Small intestine (tissue), 7 donors: ENCODE measurements around the gene ALDH1L1. TPM values are rescaled to one million over a fixed set of nuclear protein-coding genes. Genes with fewer than 3 reads are reported as not detected.
A peak's percentile ranks its signal among the peaks of the same experiment; 100 is the strongest.
"Not testable (repeated sequence)": the region's sequence is repeated elsewhere in the genome, so short reads cannot be mapped to it uniquely, and the experiment has no call there.

Experiments used
- DNase-seq, 2 donors: peaks; one replicate each; pipeline versions ENCODE4 v3.0.0 to v3.0.0-alpha.2; 2013
- FAIRE-seq: peaks from 2 replicates; lab custom pipeline; 2012; peaks lifted over from hg19 to GRCh38; lab: Jason Lieb, UNC
- H3K27ac ChIP-seq, 3 donors: one replicate each; pipeline ENCODE4 v1.5.1; 2013; ENCODE audit warnings: low read length in 2 of 3, mild to moderate bottlenecking in 2 of 3, control low read depth in 1 of 3, inconsistent platforms in 1 of 3, low read depth in 1 of 3, moderate library complexity in 1 of 3
- H3K27me3 ChIP-seq, 3 donors: one replicate each; pipeline ENCODE4 v1.6.1; 2013; ENCODE audit warnings: low read length in 3 of 3, inconsistent platforms in 1 of 3; ENCODE audit not compliant: control insufficient read depth in 3 of 3, insufficient read depth in 3 of 3
- H3K36me3 ChIP-seq, 3 donors: one replicate each; pipeline ENCODE4 v1.6.1; 2013; ENCODE audit warnings: low read length in 3 of 3, inconsistent platforms in 1 of 3, low read depth in 1 of 3, mild to moderate bottlenecking in 1 of 3, moderate library complexity in 1 of 3; ENCODE audit not compliant: control insufficient read depth in 3 of 3, insufficient read depth in 2 of 3
- H3K4me1 ChIP-seq, 3 donors: one replicate each; pipeline ENCODE4 v1.6.1; 2013; ENCODE audit warnings: low read length in 2 of 3, inconsistent platforms in 1 of 3, low read depth in 1 of 3, mild to moderate bottlenecking in 1 of 3, moderate library complexity in 1 of 3; ENCODE audit not compliant: control insufficient read depth in 3 of 3, insufficient read depth in 2 of 3
- H3K4me3 ChIP-seq, 3 donors: one replicate each; pipeline ENCODE4 v1.5.1; 2013; ENCODE audit warnings: low read length in 3 of 3, control low read depth in 1 of 3, inconsistent platforms in 1 of 3, low read depth in 1 of 3, mild to moderate bottlenecking in 1 of 3, moderate library complexity in 1 of 3
- H3K9me3 ChIP-seq, 2 donors: one replicate each; pipeline ENCODE4 v1.6.1; 2013; ENCODE audit warnings: low read depth in 1 of 2, low read length in 1 of 2; ENCODE audit not compliant: control insufficient read depth in 2 of 2, insufficient read depth in 1 of 2
- WGBS, 3 donors: extraction: QIAGEN DNeasy Blood & Tissue Kit; methylation state at CpG; one replicate each; pipeline ENCODE4 v1.1.7; 2013; 5-methylcytosine and 5-hydroxymethylcytosine counted together
- polyA plus RNA-seq, 4 donors: library from polyadenylated mRNA; stranded (reverse) in 3 of 4; unstranded in 1 of 4; fragments of 200-250 nt in 3 of 4; fragments of 120-200 nt in 1 of 4; gene quantifications; one replicate each; pipeline versions ENCODE4 v1.2.1 to v1.2.3, GENCODE V29; 2013
- donor health status: healthy with polysubstance abuse.
- donor health status: control.
- donor health status: control.
- donor health status: Bipolar disorder and iron deficiency.
- donor health status: healthy.

Gene ALDH1L1
- polyA plus RNA-seq, 4 donors, result 0.27 to 58.7 (median 2.5) TPM

GRCh38 chr3:126096274-126096673, 84.1 kb downstream of the ALDH1L1 start:
- not testable (repeated sequence) for H3K36me3 ChIP-seq, H3K4me3 ChIP-seq, H3K4me1 ChIP-seq, H3K27me3 ChIP-seq, FAIRE-seq, DNase-seq, H3K27ac ChIP-seq
- WGBS, 3 donors, result 68 to 80% (median 75%) methylated on average over 6 of the region's 6 CpGs
- peaks cover 0 to 26% of the 10 kb centered on the region in 2 donors for H3K9me3 ChIP-seq

DNA sequence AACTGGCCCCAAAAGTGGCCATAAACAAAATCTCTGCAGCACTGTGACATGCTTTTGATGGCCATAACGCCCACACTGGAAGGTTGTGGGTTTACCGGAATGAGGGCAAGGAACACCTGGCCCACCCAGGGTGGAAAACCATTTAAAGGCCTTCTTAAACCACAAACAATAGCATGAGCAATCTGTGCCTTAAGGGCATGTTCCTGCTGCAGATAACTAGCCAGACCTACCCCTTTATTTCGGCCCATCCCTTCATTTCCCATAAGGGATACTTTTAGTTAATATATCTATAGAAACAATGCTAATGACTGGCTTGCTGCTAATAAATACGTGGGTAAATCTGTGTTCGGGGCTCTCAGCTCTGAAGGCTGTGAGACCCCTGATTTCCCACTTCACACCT, 88.3 kb downstream of the ALDH1L1 start:
- not testable (repeated sequence) for FAIRE-seq
- WGBS, 3 donors, result 91 to 95% (median 93%) methylated on average over 5 of the region's 5 CpGs
- peaks cover 0 to 22% of the 10 kb centered on the region in 2 donors for H3K9me3 ChIP-seq

GRCh38 chr3:126087552-126088175, 92.7 kb downstream of the ALDH1L1 start:
- no peak for DNase-seq
- H3K27me3 ChIP-seq, result no peaks in the 10 kb centered on the region
- WGBS, 3 donors, result 80 to 88% (median 81%) methylated on average over 1 of the region's 1 CpG
- no peak overlapping the region for H3K4me3 ChIP-seq
- H3K27ac ChIP-seq, result no peak overlapping the region
- H3K36me3 ChIP-seq, result no peaks in the 10 kb centered on the region
- H3K4me1 ChIP-seq, result peaks cover 0 to 4% (median 0%) of the 10 kb centered on the region in 3 donors
- H3K9me3 ChIP-seq, result peaks cover 0 to 10% of the 10 kb centered on the region in 2 donors
- FAIRE-seq, result peak; percentile 47

More for the DNA sequence above, 88.3 kb downstream of the ALDH1L1 start:
- not testable (repeated sequence) for DNase-seq, H3K4me1 ChIP-seq, H3K36me3 ChIP-seq, H3K27ac ChIP-seq, H3K27me3 ChIP-seq, H3K4me3 ChIP-seq

DNA sequence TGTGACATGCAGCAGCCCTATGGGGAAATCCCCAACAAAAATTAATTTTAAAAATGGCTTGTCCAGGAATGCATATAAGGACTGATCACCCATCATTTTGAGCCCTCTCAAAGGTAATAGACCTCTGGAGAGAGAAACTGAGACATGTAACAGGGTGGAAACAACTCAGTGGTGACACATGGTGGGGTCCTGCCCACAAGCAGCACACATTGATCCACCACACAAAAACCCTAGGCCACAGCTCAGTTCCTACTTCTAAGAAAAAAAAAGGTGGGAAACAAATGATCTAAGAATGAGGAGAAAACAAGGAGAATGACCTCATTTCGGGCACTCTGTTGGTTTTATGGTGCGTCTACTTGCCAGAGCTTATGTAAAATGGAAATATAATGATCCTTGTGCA, 94.5 kb downstream of the ALDH1L1 start:
- no peak overlapping the region for H3K4me3 ChIP-seq
- FAIRE-seq (no peak), DNase-seq (no peak)
- H3K27ac ChIP-seq, result no peak overlapping the region
- peaks cover 0 to 4% (median 3%) of the 10 kb centered on the region in 3 donors for H3K4me1 ChIP-seq
- H3K36me3 ChIP-seq, result no peaks in the 10 kb centered on the region
- H3K9me3 ChIP-seq, result peaks cover 0 to 3% of the 10 kb centered on the region in 2 donors
- H3K27me3 ChIP-seq, result no peaks in the 10 kb centered on the region
- WGBS, 3 donors, result 55 to 77% (median 71%) methylated on average over 2 of the region's 2 CpGs

DNA sequence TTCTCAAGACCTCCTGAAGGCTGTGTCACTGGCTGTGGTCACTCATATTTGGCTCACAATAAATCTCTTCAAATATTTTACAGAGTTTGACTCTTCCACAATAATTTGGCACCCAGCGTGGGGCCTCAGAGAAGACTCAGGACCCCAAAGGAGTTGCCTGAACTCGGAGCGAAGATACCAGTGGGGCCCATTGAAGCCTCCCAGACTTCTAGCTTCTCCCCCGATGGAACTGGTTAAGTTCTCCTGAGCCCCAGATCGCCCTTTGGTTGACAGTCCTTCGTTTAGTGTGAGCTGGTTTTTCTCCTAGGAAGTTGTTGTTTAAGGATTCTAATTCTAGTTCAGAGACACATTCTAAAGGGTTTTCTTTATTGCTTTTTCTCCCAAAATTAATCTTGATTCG, 95.1 kb downstream of the ALDH1L1 start:
- 96 to 98% (median 98%) methylated on average over 7 of the region's 7 CpGs for WGBS, 3 donors
- Histone ChIP-seq H3K27ac (no peak overlapping the region), H3K27me3 (no peaks in the 10 kb centered on the region), H3K9me3 (peaks cover 0 to 3% of the 10 kb centered on the region in 2 donors), H3K4me3 (no peak overlapping the region), H3K4me1 (peaks cover 0 to 4% (median 3%) of the 10 kb centered on the region in 3 donors), H3K36me3 (no peaks in the 10 kb centered on the region)
- no peak for FAIRE-seq
- no peak for DNase-seq

GRCh38 chr3:126084768-126085180, 95.6 kb downstream of the ALDH1L1 start:
- FAIRE-seq (no peak), DNase-seq (no peak)
- Histone ChIP-seq H3K27ac (no peak overlapping the region), H3K9me3 (peaks cover 0 to 3% of the 10 kb centered on the region in 2 donors), H3K36me3 (no peaks in the 10 kb centered on the region), H3K27me3 (no peaks in the 10 kb centered on the region), H3K4me1 (peaks cover 0 to 4% (median 3%) of the 10 kb centered on the region in 3 donors), H3K4me3 (peak overlapping the region in 2 of 3 donors; percentile 51 to 85)
- 46 to 58% (median 51%) methylated on average over 5 of the region's 5 CpGs for WGBS, 3 donors

DNA sequence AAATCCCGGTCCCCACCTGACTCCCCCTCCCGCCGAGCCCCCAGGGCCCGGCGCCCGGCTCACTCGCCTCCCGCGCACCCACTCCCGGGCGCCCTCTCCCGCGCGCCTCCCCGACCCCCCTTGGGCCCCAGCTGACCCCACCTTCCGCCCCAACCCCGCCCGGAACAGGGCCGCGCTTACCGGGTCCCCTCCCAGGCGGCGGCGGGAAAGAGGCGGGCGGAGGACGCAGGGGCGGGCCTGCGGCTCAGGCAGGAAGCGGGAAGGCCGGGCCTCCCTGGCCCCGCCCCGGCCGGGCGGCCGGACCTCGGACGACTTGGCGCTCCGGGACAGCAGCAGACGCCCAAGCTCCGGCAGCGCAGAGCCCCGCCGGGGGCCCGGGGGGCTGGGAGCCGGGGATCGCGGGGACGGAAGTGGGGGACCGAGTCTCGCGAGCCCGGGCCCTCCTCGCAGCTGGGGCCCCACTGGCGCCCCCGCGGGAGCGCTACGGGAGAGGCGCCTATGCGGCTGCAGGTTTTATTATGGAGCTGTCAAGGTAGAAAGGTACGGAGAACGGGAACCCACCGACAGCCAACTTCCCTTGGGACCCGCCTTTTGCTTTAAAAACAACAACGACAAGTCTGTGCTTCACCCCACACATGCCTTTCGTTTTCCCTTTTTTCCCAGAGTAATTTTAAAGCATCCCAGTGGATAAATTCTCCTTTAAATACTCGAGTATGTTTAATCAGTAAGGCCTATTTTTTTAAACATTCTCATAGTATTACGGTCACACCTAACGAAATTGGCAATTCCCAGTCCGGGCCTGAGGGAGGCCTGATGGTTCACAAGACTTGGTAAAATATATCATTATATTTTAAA, 96.2 kb downstream of the ALDH1L1 start, which contains the start of gene SLC41A3:
SLC41A3 (minus strand) TSS at position 212 of the 855 bp plus-strand sequence. CDS start 15,905 bp downstream, outside the sequence.
- no peaks in the 10 kb centered on the region for H3K36me3 ChIP-seq
- peaks cover 0 to 4% (median 3%) of the 10 kb centered on the region in 3 donors for H3K4me1 ChIP-seq
- DNase-seq (peak; percentile 86 to 95), FAIRE-seq (no peak)
- H3K27ac ChIP-seq, result peak within 1 kb of the TSS; percentile 79 to 88 (median 79)
- no peaks in the 10 kb centered on the region for H3K27me3 ChIP-seq
- peaks cover 0 to 3% of the 10 kb centered on the region in 2 donors for H3K9me3 ChIP-seq
- WGBS, 3 donors, result 0 to 1% (median 1%) methylated on average over 50 to 72 of the region's 72 CpGs
- peak within 1 kb of the TSS; percentile 78 to 89 (median 85) for H3K4me3 ChIP-seq

DNA sequence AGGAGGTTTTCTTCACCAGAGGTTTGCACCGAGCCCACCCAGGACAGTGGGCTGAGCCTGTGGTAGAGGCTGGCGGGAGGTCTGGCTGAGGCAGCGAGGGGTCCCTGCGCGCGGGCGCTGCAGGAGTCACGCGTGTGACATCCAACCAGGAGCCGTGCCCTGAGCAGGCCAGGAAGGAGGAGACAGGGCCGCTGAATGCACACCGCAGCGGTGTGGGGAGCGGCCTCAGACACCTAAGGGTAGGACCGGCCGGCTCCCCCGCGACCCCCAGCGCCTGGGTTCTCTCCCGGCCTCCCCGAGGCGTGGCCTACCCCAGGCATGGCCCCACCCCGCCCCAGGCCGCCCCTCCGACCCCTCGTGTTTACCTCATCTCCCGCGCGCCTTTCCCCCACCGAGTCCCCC, 96.9 kb downstream of the ALDH1L1 start:
- FAIRE-seq (no peak), DNase-seq (peak; percentile 56 to 72)
- 0 to 1% (median 0%) methylated on average over 13 to 30 of the region's 30 CpGs for WGBS, 3 donors
- no peaks in the 10 kb centered on the region for H3K27me3 ChIP-seq
- H3K36me3 ChIP-seq, result no peaks in the 10 kb centered on the region
- peak overlapping the region; percentile 78 to 89 (median 85) for H3K4me3 ChIP-seq
- H3K9me3 ChIP-seq, result no peaks in the 10 kb centered on the region
- H3K27ac ChIP-seq, result peak overlapping the region; percentile 59 to 88 (median 79)
- H3K4me1 ChIP-seq, result peaks cover 0 to 4% (median 3%) of the 10 kb centered on the region in 3 donors
